Lower lobe of right lung (tissue), 2 donors: Measurements from ENCODE around the gene TUNAR. TPM values are rescaled to one million over a fixed set of nuclear protein-coding genes. Genes with fewer than 3 reads are reported as not detected.

ENCODE experiments used
- ATAC-seq, 2 donors: fragments of 200-7000 bp; cut with Tn5 transposase; one replicate each; pipeline ENCODE4 v1.9.1; 2020 to 2022; ENCODE audit warnings: mild to moderate bottlenecking in 2 of 2, moderate library complexity in 2 of 2
- DNase-seq: peaks from one replicate; pipeline ENCODE4 v3.0.0-alpha.2; 2020
- H3K27ac ChIP-seq: fragments of 200-600 bp; one replicate; pipeline ENCODE4 v1.8.0; 2022
- H3K27me3 ChIP-seq: fragments of 200-600 bp; one replicate; pipeline ENCODE4 v1.8.0; 2022; ENCODE audit warnings: low read depth
- H3K36me3 ChIP-seq: fragments of 200-600 bp; one replicate; pipeline ENCODE4 v1.8.0; 2022; ENCODE audit warnings: mild to moderate bottlenecking
- H3K4me1 ChIP-seq: fragments of 200-600 bp; one replicate; pipeline ENCODE4 v1.8.0; 2022
- H3K4me3 ChIP-seq: fragments of 200-600 bp; one replicate; pipeline ENCODE4 v1.8.0; 2022; ENCODE audit warnings: mild to moderate bottlenecking
- H3K9me3 ChIP-seq: fragments of 200-600 bp; one replicate; pipeline ENCODE4 v1.8.0; 2022
- intact Hi-C: fragments of 100-400 bp; cut with DNase I; formaldehyde crosslinking; loops from one replicate; pipeline ENCODE4 v1.11.0; 2022
- total RNA-seq: library from RNA; stranded (reverse); fragmentation: NEBNext Ultra II Directional; extraction: Animal tissue kit (Norgen Biotek cat#: 25700); gene quantifications from one replicate; pipeline ENCODE4 v1.2.1, GENCODE V29; 2021
- TF ChIP-seq, protein P1 (sequence below): fragments of 200-600 bp; IDR thresholded peaks from one replicate; pipeline ENCODE4 v1.8.0; 2022; ENCODE audit warnings: antibody characterized with exemption, mild to moderate bottlenecking
- donor health status: DM: no; HTN: yes; CAD: no; lungs with severe emphysema.

TUNAR gene
- total RNA-seq, 1 donor from 2014 or later = not detected

DNA sequence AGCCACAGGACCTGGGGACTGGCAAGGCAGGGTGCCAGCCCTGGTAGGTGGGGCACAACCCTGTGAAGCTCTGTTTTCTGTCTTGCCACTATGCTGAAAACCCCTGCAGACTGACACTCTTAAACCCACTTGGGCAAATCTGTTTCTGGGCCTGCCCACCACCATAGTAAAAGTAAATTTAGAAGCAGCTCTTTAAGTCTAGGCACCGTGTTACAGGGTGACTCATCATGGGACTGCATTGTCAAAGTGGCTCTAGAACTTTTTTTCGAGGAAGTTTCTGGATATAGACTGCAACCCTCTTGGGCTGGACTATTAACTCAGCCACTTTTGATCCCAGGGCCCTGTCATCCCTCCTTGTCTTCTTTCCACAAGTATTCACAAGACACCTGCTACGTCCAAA lies 7.7 kb downstream of the TUNAR start:
- DNase-seq (no peak), ATAC-seq (no peak)
- peaks cover 1% of the 10 kb centered on the region for H3K27me3 ChIP-seq
- TF ChIP-seq, protein P1, sequence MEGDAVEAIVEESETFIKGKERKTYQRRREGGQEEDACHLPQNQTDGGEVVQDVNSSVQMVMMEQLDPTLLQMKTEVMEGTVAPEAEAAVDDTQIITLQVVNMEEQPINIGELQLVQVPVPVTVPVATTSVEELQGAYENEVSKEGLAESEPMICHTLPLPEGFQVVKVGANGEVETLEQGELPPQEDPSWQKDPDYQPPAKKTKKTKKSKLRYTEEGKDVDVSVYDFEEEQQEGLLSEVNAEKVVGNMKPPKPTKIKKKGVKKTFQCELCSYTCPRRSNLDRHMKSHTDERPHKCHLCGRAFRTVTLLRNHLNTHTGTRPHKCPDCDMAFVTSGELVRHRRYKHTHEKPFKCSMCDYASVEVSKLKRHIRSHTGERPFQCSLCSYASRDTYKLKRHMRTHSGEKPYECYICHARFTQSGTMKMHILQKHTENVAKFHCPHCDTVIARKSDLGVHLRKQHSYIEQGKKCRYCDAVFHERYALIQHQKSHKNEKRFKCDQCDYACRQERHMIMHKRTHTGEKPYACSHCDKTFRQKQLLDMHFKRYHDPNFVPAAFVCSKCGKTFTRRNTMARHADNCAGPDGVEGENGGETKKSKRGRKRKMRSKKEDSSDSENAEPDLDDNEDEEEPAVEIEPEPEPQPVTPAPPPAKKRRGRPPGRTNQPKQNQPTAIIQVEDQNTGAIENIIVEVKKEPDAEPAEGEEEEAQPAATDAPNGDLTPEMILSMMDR = no peak
- H3K9me3 ChIP-seq = no peaks in the 10 kb centered on the region
- H3K27ac ChIP-seq = no peak overlapping the region
- no peak overlapping the region for H3K4me3 ChIP-seq
- no peaks in the 10 kb centered on the region for H3K4me1 ChIP-seq
- H3K36me3 ChIP-seq = no peaks in the 10 kb centered on the region
- intact Hi-C loops = no loop called here

DNA sequence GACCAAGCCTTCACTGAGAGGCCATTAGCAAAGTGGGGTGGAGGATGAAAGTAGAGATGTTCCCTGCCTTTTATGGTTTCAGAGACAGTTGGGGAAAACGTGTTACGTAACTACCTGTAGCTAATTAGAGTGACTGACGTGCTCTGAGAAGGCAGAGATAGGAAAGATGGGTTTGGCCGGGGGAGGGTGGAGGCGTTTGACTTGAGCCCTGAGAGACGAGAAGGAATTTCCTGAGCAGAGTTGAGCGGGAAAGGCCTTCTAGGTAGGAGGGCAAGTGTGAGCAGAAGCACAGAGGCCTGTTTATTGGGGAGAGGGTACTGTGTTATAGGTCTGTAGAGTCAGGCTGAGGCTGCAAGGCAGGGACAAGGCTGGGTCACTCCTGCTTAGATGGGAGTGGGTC lies 8.6 kb downstream of the TUNAR start:
- intact Hi-C loops = no loop called here
- H3K27ac ChIP-seq = no peak overlapping the region

DNA sequence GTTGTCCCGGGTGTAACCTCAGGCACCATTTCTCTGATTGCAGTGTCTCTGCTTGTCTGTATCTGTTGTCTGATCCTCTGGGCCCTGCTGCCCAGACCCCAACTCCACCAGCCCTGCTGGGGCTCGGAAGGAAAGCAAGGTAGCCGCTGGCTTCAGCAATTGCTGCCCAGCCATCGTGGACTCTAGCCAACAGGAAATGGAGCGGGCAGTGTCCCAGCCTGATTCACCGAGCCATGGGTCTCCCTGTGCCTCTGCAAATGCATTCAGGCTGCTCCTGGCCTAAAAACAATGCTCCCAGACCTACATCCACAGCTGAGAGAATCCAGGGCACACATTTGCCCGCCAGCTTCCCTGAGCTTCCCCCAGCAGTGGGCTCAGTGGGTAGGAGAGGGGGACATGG lies 9.2 kb downstream of the TUNAR start:
- intact Hi-C loops = no loop called here
- H3K4me3 ChIP-seq = no peak overlapping the region
- no peaks in the 10 kb centered on the region for H3K4me1 ChIP-seq
- TF ChIP-seq, protein P1 = no peak
- DNase-seq (no peak), ATAC-seq (no peak)
- H3K36me3 ChIP-seq = no peaks in the 10 kb centered on the region
- H3K27me3 ChIP-seq = no peaks in the 10 kb centered on the region
- no peak overlapping the region for H3K27ac ChIP-seq
- no peaks in the 10 kb centered on the region for H3K9me3 ChIP-seq

More for the DNA sequence above, 8.6 kb downstream of the TUNAR start:
- Histone ChIP-seq H3K9me3 (no peaks in the 10 kb centered on the region), H3K4me1 (no peaks in the 10 kb centered on the region), H3K27me3 (no peaks in the 10 kb centered on the region), H3K4me3 (no peak overlapping the region), H3K36me3 (no peaks in the 10 kb centered on the region)
- TF ChIP-seq, protein P1 = no peak
- ATAC-seq = no peak
- no peak for DNase-seq

DNA sequence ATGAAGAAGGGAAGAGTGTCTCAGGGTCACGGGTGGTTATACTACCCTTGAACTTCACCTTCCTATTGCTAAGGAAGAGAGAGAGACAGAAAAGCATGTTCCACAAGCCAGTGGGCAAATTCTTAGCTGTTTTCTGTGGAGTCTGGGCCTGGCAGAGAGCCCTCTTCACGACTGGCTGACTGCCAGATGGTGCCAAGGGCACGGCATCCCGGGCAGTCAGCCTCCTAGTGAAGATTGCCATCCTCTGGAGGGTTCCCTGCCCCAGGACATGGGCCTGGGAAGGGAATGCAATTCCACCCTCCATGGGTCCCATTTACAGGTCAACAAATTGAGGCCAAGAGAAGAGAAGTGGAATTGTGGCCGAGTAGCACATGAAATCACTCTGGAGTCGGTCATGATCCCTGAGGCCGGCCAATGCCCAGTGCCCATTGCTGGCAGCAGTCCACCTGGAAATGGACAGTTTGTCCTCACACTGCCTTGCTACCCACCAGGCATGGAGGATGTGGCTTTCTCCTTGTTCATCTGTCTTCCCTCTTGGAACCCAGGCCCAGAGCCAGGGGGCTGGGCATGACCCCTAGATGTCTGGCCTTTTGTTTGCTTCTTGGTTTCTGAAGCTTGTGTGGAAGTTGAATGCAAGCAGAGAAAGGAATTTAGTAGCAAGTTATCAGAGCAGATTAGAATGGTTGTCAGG lies 9.9 kb downstream of the TUNAR start:
- Histone ChIP-seq H3K36me3 (no peaks in the 10 kb centered on the region), H3K9me3 (no peaks in the 10 kb centered on the region), H3K4me3 (no peak overlapping the region), H3K27ac (no peak overlapping the region), H3K4me1 (no peaks in the 10 kb centered on the region), H3K27me3 (no peaks in the 10 kb centered on the region)
- ATAC-seq (no peak), DNase-seq (no peak)
- intact Hi-C loops = no loop called here
- TF ChIP-seq, protein P1 = no peak

DNA sequence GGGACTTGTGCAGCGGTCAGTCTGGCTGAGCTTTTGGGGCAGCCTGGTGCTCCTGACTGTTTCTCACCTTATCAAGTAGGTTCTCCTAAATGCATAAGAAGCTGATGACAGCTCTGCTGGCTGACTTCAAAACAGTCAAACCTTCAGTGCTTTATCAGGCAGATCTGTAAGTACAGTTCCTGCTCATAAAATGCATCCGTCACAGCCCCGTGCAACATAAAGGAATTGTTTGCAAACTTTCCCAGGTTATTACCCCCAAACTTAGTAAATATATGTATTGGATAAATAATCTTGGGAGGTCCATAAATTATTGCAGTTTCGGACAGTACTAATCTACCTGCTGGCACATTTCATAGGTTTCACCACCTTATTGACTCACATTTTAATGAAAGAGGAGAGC lies 10.7 kb downstream of the TUNAR start:
- H3K27ac ChIP-seq = no peak overlapping the region
- no peak overlapping the region for H3K4me3 ChIP-seq
- H3K27me3 ChIP-seq = peaks cover 3% of the 10 kb centered on the region
- DNase-seq (no peak), ATAC-seq (no peak)
- no peaks in the 10 kb centered on the region for H3K9me3 ChIP-seq
- no peaks in the 10 kb centered on the region for H3K4me1 ChIP-seq
- intact Hi-C loops = no loop called here
- H3K36me3 ChIP-seq = no peaks in the 10 kb centered on the region
- TF ChIP-seq, protein P1 = no peak
